IMR-90 (cell line): ENCODE results near the gene TRA2A. TPM values are rescaled to one million over a fixed set of nuclear protein-coding genes. Genes with fewer than 3 reads are reported as not detected.

Experiments
- ATAC-seq: fragments of 200-7000 bp; cut with Tn5 transposase; 2 replicates; pipeline ENCODE4 v1.9.1; 2020; ENCODE audit warnings: low read depth, mild to moderate bottlenecking, moderate library complexity
- BruUV-seq: library from RNA; stranded (reverse); fragments of 400-500 nt; replicated peaks from 2 replicates; lab custom pipeline; 2021; lab: Mats Ljungman, UMichigan
- CTCF ChIA-PET: fragments of 300-600 bp; formaldehyde crosslinking; extraction: SDS; loops from one replicate; lab custom pipeline; 2021; ENCODE audit warnings: antibody characterized with exemption; lab: Yijun Ruan, JAX
- POLR2A ChIA-PET: fragments of 300-600 bp; sonication (Branson Sonifier 250); formaldehyde crosslinking; loops from one replicate; lab custom pipeline; 2022; ENCODE audit warnings: antibody characterized with exemption; ENCODE audit not compliant: unreplicated experiment; lab: Charles Lee
- DNase-seq: peaks from one replicate; pipeline ENCODE4 v3.0.0; 2013
- H2AFZ ChIP-seq: replicated peaks from 2 replicates; pipeline ENCODE3; 2013; ENCODE audit warnings: low read length, mild to moderate bottlenecking; ENCODE audit not compliant: poor library complexity
- H2AK5ac ChIP-seq: 2 replicates; pipeline ENCODE4 v1.6.1; 2013; ENCODE audit warnings: low read depth, low read length, inconsistent platforms
- H2AK9ac ChIP-seq: replicated peaks from 2 replicates; pipeline ENCODE3; 2013; ENCODE audit warnings: mild to moderate bottlenecking, low read depth, low read length, moderate library complexity; ENCODE audit not compliant: poor library complexity
- H2BK120ac ChIP-seq: 2 replicates; pipeline ENCODE4 v1.6.1; 2013; ENCODE audit warnings: low read depth, low read length, inconsistent platforms
- H2BK15ac ChIP-seq: 3 replicates; pipeline ENCODE4 v1.6.1; 2013; ENCODE audit warnings: low read depth, low read length, inconsistent platforms
- H2BK20ac ChIP-seq: 2 replicates; pipeline ENCODE4 v1.6.1; 2013; ENCODE audit warnings: low read depth, mild to moderate bottlenecking, inconsistent platforms, low read length, moderate library complexity
- H2BK5ac ChIP-seq: 2 replicates; pipeline ENCODE4 v1.6.1; 2013; ENCODE audit warnings: mild to moderate bottlenecking, low read depth, low read length, inconsistent platforms; ENCODE audit not compliant: poor library complexity, severe bottlenecking
- H3K14ac ChIP-seq: replicated peaks from 2 replicates; pipeline ENCODE4 v1.6.1; 2013; ENCODE audit warnings: low read depth, low read length, inconsistent platforms
- H3K18ac ChIP-seq: 2 replicates; pipeline ENCODE4 v1.6.1; 2013; ENCODE audit warnings: low read depth, low read length, control low read depth
- H3K23ac ChIP-seq: 2 replicates; pipeline ENCODE4 v1.6.1; 2013; ENCODE audit warnings: low read depth, low read length, inconsistent platforms
- H3K27ac ChIP-seq: 2 replicates; pipeline ENCODE4 v1.5.1; 2013; ENCODE audit warnings: mild to moderate bottlenecking, control low read depth, low read length; ENCODE audit not compliant: insufficient read depth
- H3K27me3 ChIP-seq: 2 replicates; pipeline ENCODE4 v1.6.1; 2013; ENCODE audit warnings: low read length; ENCODE audit not compliant: control insufficient read depth, insufficient read depth
- H3K36me3 ChIP-seq: 2 replicates; pipeline ENCODE4 v1.6.1; 2013; ENCODE audit warnings: low read length, mixed read lengths; ENCODE audit not compliant: control insufficient read depth, insufficient read depth
- H3K4ac ChIP-seq: 2 replicates; pipeline ENCODE4 v1.6.1; 2013; ENCODE audit warnings: low read depth, low read length, inconsistent platforms
- H3K4me1 ChIP-seq: 2 replicates; pipeline ENCODE4 v1.6.1; 2013; ENCODE audit warnings: low read length, mixed read lengths; ENCODE audit not compliant: control insufficient read depth, insufficient read depth
- H3K4me2 ChIP-seq: 2 replicates; pipeline ENCODE4 v1.6.1; 2013; ENCODE audit warnings: low read depth, mild to moderate bottlenecking, control low read depth, low read length, moderate library complexity
- H3K4me3 ChIP-seq: 2 replicates; pipeline ENCODE4 v1.5.1; 2013; ENCODE audit warnings: low read depth, mild to moderate bottlenecking, control low read depth, low read length, moderate library complexity; ENCODE audit not compliant: insufficient read depth
- H3K56ac ChIP-seq: 2 replicates; pipeline ENCODE4 v1.6.1; 2013; ENCODE audit warnings: low read length, inconsistent platforms; ENCODE audit not compliant: insufficient read depth; ENCODE audit errors: extremely low read depth
- H3K79me1 ChIP-seq, 2 experiments: 2 replicates each; pipeline ENCODE4 v1.6.1; 2013; ENCODE audit warnings: low read length in 2 of 2, inconsistent platforms in 1 of 2, low read depth in 1 of 2
- H3K9ac ChIP-seq: 2 replicates; pipeline ENCODE4 v1.6.1; 2013; ENCODE audit warnings: low read depth, low read length, control low read depth
- H3K9me1 ChIP-seq: 2 replicates; pipeline ENCODE4 v1.6.1; 2013; ENCODE audit warnings: low read length, inconsistent platforms; ENCODE audit not compliant: insufficient read depth
- H3K9me3 ChIP-seq: 2 replicates; pipeline ENCODE4 v1.6.1; 2013; ENCODE audit warnings: low read length; ENCODE audit not compliant: control insufficient read depth, insufficient read depth
- H4K20me1 ChIP-seq: 2 replicates; pipeline ENCODE4 v1.6.1; 2013; ENCODE audit warnings: low read length, inconsistent platforms; ENCODE audit not compliant: insufficient read depth
- H4K5ac ChIP-seq: 2 replicates; pipeline ENCODE4 v1.6.1; 2013; ENCODE audit warnings: mild to moderate bottlenecking, low read depth, low read length, control low read depth
- H4K8ac ChIP-seq, 2 experiments: 2 replicates each; pipeline ENCODE4 v1.6.1; 2013; ENCODE audit warnings: low read depth in 2 of 2, low read length in 2 of 2, control low read depth in 1 of 2, inconsistent platforms in 1 of 2
- H4K91ac ChIP-seq: 2 replicates; pipeline ENCODE4 v1.6.1; 2013; ENCODE audit warnings: low read depth, low read length, inconsistent platforms; ENCODE audit not compliant: insufficient read depth
- CHD1 ChIP-seq: IDR thresholded peaks from 2 replicates; pipeline ENCODE4 v1.6.1; 2012; ENCODE audit warnings: low read depth, low read length, improper control_type of control experiment
- MAFK ChIP-seq: IDR thresholded peaks from 2 replicates; pipeline ENCODE4 v1.6.1; 2012; ENCODE audit warnings: low read depth, low read length, improper control_type of control experiment
- MAZ ChIP-seq: IDR thresholded peaks from 2 replicates; pipeline ENCODE4 v1.6.1; 2012; ENCODE audit warnings: low read depth, mild to moderate bottlenecking, low read length, improper control_type of control experiment, moderate library complexity, borderline replicate concordance
- MXI1 ChIP-seq: IDR thresholded peaks from 2 replicates; pipeline ENCODE4 v1.6.1; 2012; ENCODE audit warnings: low read depth, mild to moderate bottlenecking, low read length, moderate library complexity, borderline replicate concordance
- NFE2L2 ChIP-seq: fragments of 150-350 bp; IDR thresholded peaks from 2 replicates; pipeline ENCODE4 v1.6.1; 2016; ENCODE audit warnings: low read depth, mild to moderate bottlenecking, low read length
- RAD21 ChIP-seq: IDR thresholded peaks from 2 replicates; pipeline ENCODE4 v1.6.1; 2012; ENCODE audit warnings: low read length, improper control_type of control experiment
- RCOR1 ChIP-seq: IDR thresholded peaks from 2 replicates; pipeline ENCODE4 v1.6.1; 2012; ENCODE audit warnings: mild to moderate bottlenecking, low read length, improper control_type of control experiment; ENCODE audit not compliant: insufficient replicate concordance
- RFX5 ChIP-seq: IDR thresholded peaks from 2 replicates; pipeline ENCODE4 v1.8.0; 2012; ENCODE audit warnings: low read depth, mild to moderate bottlenecking, low read length, moderate library complexity
- WGBS, 2 experiments: methylation state at CpG; one replicate each; pipeline versions ENCODE4 v1.1.5 to v1.1.7; 2013; ENCODE audit warnings: missing lambda C conversion rate in 2 of 2; ENCODE audit not compliant: insufficient read length in 1 of 2; ENCODE audit errors: extremely low coverage in 2 of 2; 5-methylcytosine and 5-hydroxymethylcytosine counted together
- dilution Hi-C: fragments of 300-500 bp; cut with HindIII; formaldehyde crosslinking; loops from one replicate; pipeline ENCODE4 v1.14.3; 2018; ENCODE audit warnings: low sequenced_read_pairs; ENCODE audit not compliant: unreplicated experiment
- in situ Hi-C: fragments of 300-500 bp; cut with MboI; formaldehyde crosslinking; loops from 3 replicates; pipeline ENCODE4 v1.14.3; 2019; ENCODE audit warnings: low sequenced_read_pairs, inconsistent platforms, mixed read lengths
- intact Hi-C: fragments of 100-400 bp; cut with micrococcal nuclease; formaldehyde crosslinking; loops from 2 replicates; pipeline ENCODE4 v1.10.0; 2022
- polyA plus RNA-seq, 3 experiments: library from polyadenylated mRNA; depleted of rRNA; stranded (reverse); fragments of >200 nt; gene quantifications; 2 replicates each; pipeline ENCODE4 v1.2.3, GENCODE V29; 2012; ENCODE audit warnings: low replicate concordance in 1 of 3
- total RNA-seq: library from RNA; depleted of rRNA; stranded (reverse); fragments of >200 nt; gene quantifications from 2 replicates; pipeline ENCODE4 v1.2.3, GENCODE V29; 2012
- TF ChIP-seq, protein P1 (sequence below): conservative IDR thresholded peaks from 2 replicates; pipeline ENCODE4 v1.5.1; 2012; ENCODE audit warnings: mild to moderate bottlenecking, low read depth, low read length, improper control_type of control experiment

Gene TRA2A
- total and polyA plus RNA-seq, 2 of the 4 experiments (the other 2 are of a cell fraction): 44.3 to 77.3 TPM

GRCh38 chr7:23469961-23470250 is 61.9 kb downstream of the TRA2A start (continued):
- TF ChIP-seq RCOR1 (no peak), RAD21 (no peak), NFE2L2 (no peak)

DNA sequence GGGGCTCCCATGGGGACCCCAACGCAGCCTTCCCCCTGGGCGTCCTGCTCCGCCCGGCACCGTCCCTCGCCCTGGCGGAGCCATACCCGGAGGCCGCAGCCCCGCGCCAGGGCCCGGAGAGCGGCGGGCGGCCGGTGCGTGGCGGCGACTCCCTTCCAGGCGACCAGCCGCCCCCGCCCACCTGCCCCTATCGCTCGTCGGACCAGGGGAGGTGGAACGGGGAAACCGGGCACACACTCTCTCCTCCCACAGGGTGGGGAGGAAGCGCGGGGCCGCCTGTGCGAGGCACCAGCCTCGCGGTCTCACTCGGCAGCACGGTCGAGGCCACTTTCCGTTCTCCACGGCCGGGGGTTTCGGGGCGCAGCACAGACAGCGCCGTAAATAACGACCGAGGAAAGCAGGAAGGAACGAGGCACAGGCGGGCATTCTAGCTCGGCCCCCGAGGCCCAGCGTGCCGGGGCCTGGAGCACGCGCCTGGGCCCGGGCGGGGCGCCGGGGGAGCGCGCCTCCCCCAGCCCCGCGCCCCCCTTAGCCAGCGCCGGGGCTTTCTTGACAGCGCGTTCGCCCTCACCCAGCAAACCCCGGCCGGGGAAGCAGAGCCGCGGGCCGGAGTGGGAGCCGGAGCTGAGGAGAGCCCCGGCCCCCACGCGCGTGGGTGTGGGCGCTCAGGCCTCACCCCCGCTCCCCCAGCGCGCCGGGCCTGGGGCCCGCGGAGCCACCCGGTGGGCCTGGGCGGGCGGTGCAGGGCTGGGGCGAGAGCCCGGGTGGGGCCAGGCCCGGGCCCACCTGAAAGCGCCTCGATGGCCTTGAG is 62.4 kb downstream of the TRA2A start:
- intact Hi-C loops: no loop called here

More for the DNA sequence above, 62.4 kb downstream of the TRA2A start:
- ATAC-seq (0 out of 2 replicates have a peak, but pooled peaks have one; percentile 0), DNase-seq (no peak)
- no peaks in the 10 kb centered on the region for H3K9me3 ChIP-seq
- peaks cover 25% of the 10 kb centered on the region for H4K20me1 ChIP-seq
- BruUV-seq: no TSS peak
- peak overlapping the region; percentile 92 for H3K4me2 ChIP-seq
- peak overlapping the region; percentile 87 for H3K23ac ChIP-seq
- H3K36me3 ChIP-seq: no peaks in the 10 kb centered on the region
- H2BK120ac ChIP-seq: peak overlapping the region; percentile 62
- H3K27me3 ChIP-seq: no peaks in the 10 kb centered on the region
- peak overlapping the region; percentile 85 for H2AFZ ChIP-seq
- H4K5ac ChIP-seq: peak overlapping the region; percentile 67
- H4K91ac ChIP-seq: peak overlapping the region; percentile 85
- peak overlapping the region; percentile 97 for H2AK9ac ChIP-seq
- CTCF ChIA-PET: interaction anchor here (0.9 kb wide), 1 partner anchor 9 kb away, joined by 3 read pairs; no protein-coding TSS in a partner anchor
- peak overlapping the region; percentile 97 for H3K14ac ChIP-seq
- dilution Hi-C loops: no loop called here
- H3K9ac ChIP-seq: peak overlapping the region; percentile 96
- TF ChIP-seq RCOR1 (no peak), MAFK (no peak), MXI1 (no peak; the same call in 1 of the 2 replicates), RFX5 (no peak), MAZ (peak; percentile 49; the same call in 1 of the 2 replicates), CHD1 (no peak)
- TF ChIP-seq, protein P1, sequence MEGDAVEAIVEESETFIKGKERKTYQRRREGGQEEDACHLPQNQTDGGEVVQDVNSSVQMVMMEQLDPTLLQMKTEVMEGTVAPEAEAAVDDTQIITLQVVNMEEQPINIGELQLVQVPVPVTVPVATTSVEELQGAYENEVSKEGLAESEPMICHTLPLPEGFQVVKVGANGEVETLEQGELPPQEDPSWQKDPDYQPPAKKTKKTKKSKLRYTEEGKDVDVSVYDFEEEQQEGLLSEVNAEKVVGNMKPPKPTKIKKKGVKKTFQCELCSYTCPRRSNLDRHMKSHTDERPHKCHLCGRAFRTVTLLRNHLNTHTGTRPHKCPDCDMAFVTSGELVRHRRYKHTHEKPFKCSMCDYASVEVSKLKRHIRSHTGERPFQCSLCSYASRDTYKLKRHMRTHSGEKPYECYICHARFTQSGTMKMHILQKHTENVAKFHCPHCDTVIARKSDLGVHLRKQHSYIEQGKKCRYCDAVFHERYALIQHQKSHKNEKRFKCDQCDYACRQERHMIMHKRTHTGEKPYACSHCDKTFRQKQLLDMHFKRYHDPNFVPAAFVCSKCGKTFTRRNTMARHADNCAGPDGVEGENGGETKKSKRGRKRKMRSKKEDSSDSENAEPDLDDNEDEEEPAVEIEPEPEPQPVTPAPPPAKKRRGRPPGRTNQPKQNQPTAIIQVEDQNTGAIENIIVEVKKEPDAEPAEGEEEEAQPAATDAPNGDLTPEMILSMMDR: 0 out of 2 replicates have a peak, but pooled peaks have one; percentile 19
- H2BK20ac ChIP-seq: no peak overlapping the region
- peak overlapping the region; percentile 79 for H3K18ac ChIP-seq
- peaks cover 0 to 29% of the 10 kb centered on the region in 2 experiments; a peak in 2 of 4 replicates for H3K79me1 ChIP-seq
- H3K27ac ChIP-seq: peak overlapping the region; percentile 86
- H2BK5ac ChIP-seq: peak overlapping the region; percentile 97
- H3K4me1 ChIP-seq: peaks cover 10% of the 10 kb centered on the region
- H2AK5ac ChIP-seq: peak overlapping the region; percentile 86
- in situ Hi-C loops: no loop called here
- peak overlapping the region; percentile 99 for H3K56ac ChIP-seq
- H4K8ac ChIP-seq: peak overlapping the region; percentile 79 to 83; a peak in 3 of 4 replicates
- WGBS, 2 experiments: 0% methylated on average over 41 of the region's 91 CpGs; no CpG with 5 or more reads in 1 of the 2 experiments
- POLR2A ChIA-PET: no interaction called here
- peaks cover 5% of the 10 kb centered on the region for H3K9me1 ChIP-seq
- H3K4me3 ChIP-seq: peak overlapping the region; percentile 57
- H3K4ac ChIP-seq: peak overlapping the region; percentile 88
- H2BK15ac ChIP-seq: no peak overlapping the region; the same call in 1 of the 3 replicates
